Smooth muscle cell of the umbilical artery (primary cell): ENCODE measurements around the gene STBD1. TPM values are rescaled to one million over a fixed set of nuclear protein-coding genes. Genes with fewer than 3 reads are reported as not detected.

ENCODE experiments used
- total RNA-seq: library from RNA; depleted of rRNA; stranded (reverse); fragments of >200 nt; gene quantifications from 2 replicates; pipeline ENCODE4 v1.2.3, GENCODE V29; 2014

STBD1 gene
- 7.4 and 9.3 TPM in 2 replicates for total RNA-seq

GRCh38 chr4:76305971-76306881, at the start of gene STBD1:
STBD1 (plus strand) TSS chr4:76306733; CDS start chr4:76306770, 37 bp downstream.

Other genes starting within 250 kb of the STBD1 start
- gene ART3, start 232.0 kb upstream of the STBD1 start, total RNA-seq, result not detected in 2 replicates
- 51.9 and 52.3 TPM in 2 replicates for gene NUP54, start 158.3 kb upstream of the STBD1 start, total RNA-seq
- 248 and 252 TPM in 2 replicates for gene SCARB2, start 92.9 kb upstream of the STBD1 start, total RNA-seq
- gene FAM47E, start 55.0 kb upstream of the STBD1 start, total RNA-seq, result 0.18 and 0.59 TPM in 2 replicates
- gene CCDC158, start 114.4 kb downstream of the STBD1 start, total RNA-seq, result under 0.01 and 0.23 TPM in 2 replicates
- gene SHROOM3, start 128.5 kb downstream of the STBD1 start, total RNA-seq, result 1.8 and 5.3 TPM in 2 replicates